GM19239 (cell line): ENCODE measurements around the gene SYNGR1.
A peak's percentile ranks its signal among the peaks of the same experiment; 100 is the strongest.

ENCODE experiments used
- DNase-seq: peaks from one replicate; pipeline ENCODE4 v3.0.0; 2011; ENCODE audit warnings: low spot score; ENCODE audit not compliant: insufficient read length
- FAIRE-seq: peaks from 2 replicates; lab custom pipeline; 2011; peaks lifted over from hg19 to GRCh38; lab: Jason Lieb, UNC

SYNGR1 gene

DNA sequence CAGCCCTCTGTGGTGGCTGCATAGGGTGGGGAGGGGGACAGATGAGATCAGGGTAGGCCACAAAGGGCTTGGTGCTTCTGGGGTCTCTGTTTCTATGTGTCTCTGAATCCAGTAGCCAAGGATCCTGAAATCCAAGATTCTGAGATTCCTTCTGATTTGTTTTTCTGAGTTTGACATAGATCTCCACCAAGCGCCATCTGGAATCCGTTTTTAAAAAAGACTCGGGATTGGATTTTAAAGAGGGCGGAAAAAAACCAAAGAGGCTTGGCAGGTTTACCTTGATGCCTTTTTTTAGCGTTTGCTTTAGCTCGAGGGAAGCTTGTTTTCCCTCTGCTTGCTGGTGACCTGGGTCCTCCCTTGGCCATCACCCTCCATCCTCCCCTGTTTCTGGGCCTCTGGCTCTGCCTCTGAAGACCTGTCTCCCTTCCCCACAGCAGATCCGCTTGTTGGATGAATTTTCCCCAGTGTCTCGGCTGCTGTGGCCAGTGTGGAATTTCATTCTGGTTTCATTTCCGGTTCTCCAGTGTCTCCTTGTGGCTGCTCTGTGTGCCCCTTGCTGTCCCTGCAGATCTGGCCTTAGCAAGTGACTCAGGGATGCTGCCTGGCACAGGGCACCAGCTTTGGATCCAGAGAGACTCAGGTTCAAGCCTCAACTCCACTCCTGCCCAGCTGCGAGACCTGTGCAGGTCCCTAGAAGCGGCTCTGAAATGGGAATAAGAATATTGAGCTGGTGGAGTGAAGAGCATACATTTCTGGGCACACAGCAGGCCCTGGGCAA, 15.1 kb downstream of the SYNGR1 start:
- no peak for DNase-seq
- no peak for FAIRE-seq

GRCh38 chr22:39365492-39365780, 15.6 kb downstream of the SYNGR1 start:
- FAIRE-seq (no peak), DNase-seq (no peak)

DNA sequence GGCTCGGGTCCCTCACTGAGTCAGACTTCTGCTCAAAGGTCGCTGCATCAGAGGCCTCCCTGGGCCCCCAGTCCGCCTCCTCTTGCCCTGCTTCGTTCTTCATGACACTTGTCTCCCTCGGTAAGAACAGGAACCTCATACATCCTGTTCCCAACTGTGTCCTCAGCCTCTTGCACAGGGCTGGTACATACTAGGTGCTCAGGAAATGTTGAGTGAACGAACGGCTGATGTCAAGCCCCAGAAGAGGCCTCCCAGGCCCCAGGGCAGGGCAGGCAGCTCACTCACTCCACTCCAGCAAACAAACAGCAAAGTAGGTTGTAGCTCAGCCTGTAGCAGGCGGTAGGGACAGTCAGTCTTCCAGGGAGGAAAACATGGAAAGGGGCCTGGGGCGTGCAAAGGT, 17.2 kb downstream of the SYNGR1 start:
- FAIRE-seq (peak; percentile 4), DNase-seq (no peak)

DNA sequence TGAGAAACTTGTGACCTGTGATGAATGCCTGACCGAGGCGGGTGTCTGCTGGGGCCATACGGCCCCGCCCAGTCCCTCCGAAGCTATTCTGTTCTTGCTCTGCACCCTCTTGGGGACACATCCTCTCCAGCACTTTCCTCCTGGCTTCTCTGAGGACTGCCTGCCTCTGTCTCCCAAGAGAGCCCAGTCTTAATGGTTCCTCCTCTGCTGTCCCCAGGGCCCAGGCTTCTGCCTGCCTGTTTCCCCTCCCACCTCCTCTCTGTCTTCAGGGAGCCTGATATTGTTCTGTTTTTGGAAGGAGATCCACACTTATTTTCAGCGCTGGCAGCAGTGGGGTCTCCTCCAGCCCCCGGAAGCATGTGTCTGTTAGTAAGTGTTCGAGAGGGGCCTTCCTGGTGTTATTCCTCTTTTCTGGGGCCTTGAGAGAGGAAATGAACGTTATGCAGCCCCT, 18.7 kb downstream of the SYNGR1 start:
- FAIRE-seq (no peak), DNase-seq (no peak)

- DNase-seq (no peak), FAIRE-seq (no peak)
These were observed 19.4 kb downstream of the SYNGR1 start for GRCh38 chr22:39369186-39369585.

- DNase-seq (no peak), FAIRE-seq (no peak)
These were observed 19.8 kb downstream of the SYNGR1 start for GRCh38 chr22:39369586-39369985.

GRCh38 chr22:39371732-39372131, 21.9 kb downstream of the SYNGR1 start:
- FAIRE-seq (no peak), DNase-seq (no peak)

- no peak for FAIRE-seq
- DNase-seq = no peak
These were observed 24.4 kb downstream of the SYNGR1 start for GRCh38 chr22:39374191-39374590.

- DNase-seq (no peak), FAIRE-seq (no peak)
These were observed 25.0 kb downstream of the SYNGR1 start for GRCh38 chr22:39374801-39375200.

GRCh38 chr22:39375646-39376045, 25.9 kb downstream of the SYNGR1 start:
- DNase-seq = no peak

DNA sequence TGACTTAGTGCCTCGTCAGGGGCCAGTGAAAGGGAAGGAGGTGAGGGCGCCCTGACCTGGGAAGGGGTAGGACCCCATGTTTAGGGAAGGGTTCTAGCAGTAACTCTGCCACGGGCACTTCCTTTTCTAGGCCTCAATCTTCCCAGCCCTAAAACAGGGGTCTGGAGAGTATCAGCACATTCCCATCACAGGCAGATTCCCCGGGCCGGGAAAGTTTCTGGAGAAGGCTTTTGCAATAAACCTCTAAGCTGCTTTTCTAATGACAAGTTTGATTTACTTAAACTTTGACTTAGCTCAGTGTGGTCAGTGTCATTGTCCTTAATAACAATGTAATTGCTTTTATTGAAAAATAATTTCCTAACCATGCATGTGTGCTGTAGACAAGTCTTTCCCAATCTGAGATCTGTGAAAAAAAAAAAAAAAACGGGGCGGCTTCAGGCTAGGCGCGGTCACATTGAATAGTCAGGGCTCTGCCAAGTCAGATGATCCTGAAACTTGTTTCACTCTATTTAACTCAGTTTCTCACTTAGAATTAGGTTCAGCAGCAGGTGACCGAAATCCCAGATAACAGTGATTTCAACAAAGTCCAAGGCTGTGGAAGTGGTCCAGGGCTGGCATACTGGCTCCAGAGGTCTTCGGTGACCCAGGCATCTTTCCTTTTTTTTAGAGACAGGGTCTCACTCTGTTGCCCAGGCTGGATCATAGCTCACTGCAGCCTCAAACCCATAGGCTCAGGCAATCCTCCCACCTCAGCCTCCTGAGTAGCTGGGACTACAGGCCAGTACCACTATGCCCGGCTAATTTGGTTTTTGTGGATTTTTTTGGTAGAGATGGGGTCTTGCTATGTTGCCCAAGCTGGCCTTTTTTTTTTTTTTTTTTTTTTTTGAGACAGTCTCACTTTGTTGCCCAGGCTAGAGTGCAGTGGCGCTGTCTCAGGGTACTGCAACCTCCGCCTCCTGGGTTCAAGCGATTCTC, 30.3 kb downstream of the SYNGR1 start:
- FAIRE-seq = no peak
- no peak for DNase-seq

More at GRCh38 chr22:39375646-39376045, 25.9 kb downstream of the SYNGR1 start:
- no peak for FAIRE-seq

DNA sequence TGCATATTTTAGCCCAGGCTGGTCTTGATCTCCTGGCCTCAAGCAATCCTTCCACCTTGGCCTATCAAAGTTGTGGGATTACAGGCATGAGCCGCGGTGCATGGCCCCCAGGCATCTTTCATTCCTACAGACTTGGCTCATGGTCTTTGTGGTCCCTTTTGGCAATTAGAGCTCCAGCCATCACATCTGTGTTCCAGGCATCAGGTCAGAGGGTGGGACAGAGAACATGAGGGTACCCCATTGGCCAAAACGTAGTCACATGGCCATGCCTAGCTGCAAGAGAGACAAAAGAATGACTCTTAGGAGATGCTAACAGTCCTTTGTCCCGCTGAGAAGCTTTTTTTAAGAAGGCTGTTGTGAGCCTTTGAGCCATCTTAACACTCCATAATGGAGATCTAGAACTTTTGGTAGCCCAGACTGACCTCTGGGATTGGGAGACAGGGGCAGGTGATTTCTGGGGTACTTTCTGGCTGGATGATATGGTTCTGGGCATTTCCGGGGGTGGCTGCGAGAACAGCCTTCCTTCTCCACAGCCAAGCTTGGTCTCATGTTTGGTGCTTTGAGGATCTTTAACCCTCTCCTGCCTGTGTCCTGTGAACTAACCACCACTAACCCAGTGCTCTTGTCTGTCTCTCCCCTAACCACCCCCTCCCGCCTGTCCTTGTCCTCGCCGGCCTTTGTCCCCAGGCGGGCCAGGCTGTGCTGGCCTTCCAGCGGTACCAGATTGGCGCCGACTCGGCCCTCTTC, 31.4 kb downstream of the SYNGR1 start:
- no peak for FAIRE-seq
- DNase-seq = no peak

GRCh38 chr22:39381930-39382329, 32.1 kb downstream of the SYNGR1 start:
- no peak for FAIRE-seq
- no peak for DNase-seq

DNA sequence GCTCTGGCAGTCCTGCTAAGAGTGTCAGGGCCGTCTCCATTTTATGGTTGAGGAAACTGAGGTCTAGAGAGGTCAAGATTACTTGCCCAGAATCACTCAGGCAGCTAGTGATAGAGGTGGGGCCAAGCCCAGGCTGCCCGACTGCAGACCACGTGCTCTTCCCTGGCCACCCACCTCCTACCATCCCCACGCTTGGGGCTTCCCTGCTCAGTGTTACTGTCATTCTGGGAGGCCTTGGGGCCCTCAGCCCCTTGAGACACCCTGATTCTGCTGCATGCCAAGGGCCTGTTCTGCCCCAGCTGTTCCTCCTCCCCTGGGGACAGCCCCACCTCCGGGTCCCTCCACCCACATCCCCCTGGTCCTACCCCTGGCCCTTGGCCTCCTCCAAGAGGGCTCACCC, 32.6 kb downstream of the SYNGR1 start:
- no peak for DNase-seq
- FAIRE-seq = no peak

GRCh38 chr22:39383841-39384625, 34.2 kb downstream of the SYNGR1 start:
- no peak for DNase-seq
- no peak for FAIRE-seq

- FAIRE-seq = no peak
These were observed 35.1 kb downstream of the SYNGR1 start for GRCh38 chr22:39384750-39385480.

GRCh38 chr22:39388261-39389011, 38.6 kb downstream of the SYNGR1 start:
- no peak for FAIRE-seq
- peak; percentile 57 for DNase-seq

More at GRCh38 chr22:39384750-39385480, 35.1 kb downstream of the SYNGR1 start:
- no peak for DNase-seq

DNA sequence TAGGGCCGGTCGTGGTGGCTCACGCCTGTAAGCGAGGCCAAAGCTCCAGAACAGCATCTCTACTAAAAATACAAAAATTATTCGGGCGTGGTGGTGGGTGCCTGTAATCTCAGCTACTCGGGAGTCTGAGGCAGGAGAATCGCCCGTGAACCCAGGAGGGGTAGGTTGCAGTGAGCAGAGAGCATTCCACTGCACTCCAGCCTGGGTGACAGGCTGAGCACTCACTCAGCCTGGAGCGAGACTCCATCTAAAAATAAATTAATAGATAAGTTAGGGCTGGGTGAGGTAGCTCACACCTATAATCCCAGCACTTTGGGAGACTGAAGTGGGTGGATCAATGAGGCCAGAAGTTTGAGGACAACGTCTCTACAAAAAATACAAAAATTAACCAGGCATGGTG, 39.6 kb downstream of the SYNGR1 start:
- no peak for FAIRE-seq

More for the DNA sequence above, 39.6 kb downstream of the SYNGR1 start:
- DNase-seq = no peak
